Breast epithelium (tissue), 4 donors: ENCODE measurements around the gene CDCA7L. TPM values are rescaled to one million over a fixed set of nuclear protein-coding genes. Genes with fewer than 3 reads are reported as not detected.
"Not testable (repeated sequence)": the region's sequence is repeated elsewhere in the genome, so short reads cannot be mapped to it uniquely, and the experiment has no call there.

Experiments used
- DNase-seq, 2 donors: peaks; one replicate each; pipeline ENCODE4 v3.0.0-alpha.2; 2019; ENCODE audit warnings: low spot score in 2 of 2
- H3K27ac ChIP-seq, 2 donors: fragments of 200-600 bp; sonication (generic) in 1 of 2; one replicate each; pipeline ENCODE4 v1.5.1; 2016 to 2019; ENCODE audit warnings: mild to moderate bottlenecking in 1 of 2
- H3K27me3 ChIP-seq, 2 donors: fragments of 200-600 bp; sonication (generic) in 1 of 2; one replicate each; pipeline versions ENCODE4 v1.5.1 to v1.6.0; 2017 to 2019; ENCODE audit warnings: control low read depth in 1 of 2, mild to moderate bottlenecking in 1 of 2
- H3K36me3 ChIP-seq: fragments of 200-600 bp; one replicate; pipeline ENCODE4 v1.5.1; 2019
- H3K4me1 ChIP-seq, 2 donors: fragments of 200-600 bp; sonication (generic); one replicate each; pipeline ENCODE4 v1.5.1; 2016 to 2019; ENCODE audit warnings: control low read depth in 1 of 2
- H3K4me3 ChIP-seq, 3 donors: fragments of 200-600 bp; sonication (generic); 1 replicate in 2 of 3; 2 replicates in 1 of 3; pipeline ENCODE4 v1.5.1; 2016 to 2019; ENCODE audit warnings: mild to moderate bottlenecking in 3 of 3, moderate library complexity in 2 of 3
- H3K9me3 ChIP-seq, 2 donors: fragments of 200-600 bp; sonication (generic) in 1 of 2; one replicate each; pipeline ENCODE4 v1.5.1; 2016 to 2019; ENCODE audit warnings: control low read depth in 1 of 2
- POLR2A ChIP-seq: fragments of 450-650 bp; IDR thresholded peaks from one replicate; pipeline ENCODE4 v1.6.1; 2016; ENCODE audit warnings: antibody characterized with exemption, mild to moderate bottlenecking, moderate library complexity
- POLR2AphosphoS5 ChIP-seq, 3 donors: sonication (generic); formaldehyde crosslinking; IDR thresholded peaks; one replicate each; pipeline ENCODE4 v1.6.1; 2017; ENCODE audit warnings: antibody characterized with exemption in 3 of 3
- intact Hi-C: fragments of 100-400 bp; cut with DNase I; formaldehyde crosslinking; loops from one replicate; pipeline ENCODE4 v1.15.1; 2023; ENCODE audit warnings: low total_unique reads
- total RNA-seq, 3 donors: library from RNA; depleted of rRNA; stranded (reverse); fragments of >200 nt; gene quantifications; one replicate each; pipeline ENCODE4 v1.1.0, GENCODE V29; 2016
- TF ChIP-seq, protein P1 (sequence below), 3 donors: fragments of 450-650 bp; IDR thresholded peaks; one replicate each; pipeline ENCODE4 v1.5.1; 2016 to 2017; ENCODE audit warnings: antibody characterized with exemption in 3 of 3, mild to moderate bottlenecking in 3 of 3, moderate library complexity in 3 of 3

Gene CDCA7L
- total RNA-seq, 3 donors from 2014 or later: 11.2 to 42.1 (median 20.3) TPM

DNA sequence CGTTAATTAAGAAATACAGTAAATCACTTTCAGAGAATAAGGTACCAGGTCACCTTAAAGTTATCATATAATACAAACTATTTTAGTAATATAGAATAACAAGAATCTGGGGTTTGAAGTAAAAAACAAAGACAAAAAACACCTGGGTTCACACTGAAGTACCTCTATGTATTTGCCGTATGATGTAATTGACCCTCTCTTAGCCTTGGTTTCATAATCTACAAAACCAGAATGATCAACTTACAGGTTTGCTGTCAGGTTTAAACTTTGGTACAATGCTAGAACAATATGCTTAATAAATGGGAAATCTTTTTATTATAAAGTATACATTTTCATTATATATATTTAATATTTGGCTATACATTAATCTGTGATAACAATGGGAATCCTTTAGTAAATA, 58.3 kb downstream of the CDCA7L start:
- TF ChIP-seq POLR2A (no peak), POLR2AphosphoS5 (IDR thresholded peaks at IDR 0.05) (no peak)
- TF ChIP-seq, protein P1, sequence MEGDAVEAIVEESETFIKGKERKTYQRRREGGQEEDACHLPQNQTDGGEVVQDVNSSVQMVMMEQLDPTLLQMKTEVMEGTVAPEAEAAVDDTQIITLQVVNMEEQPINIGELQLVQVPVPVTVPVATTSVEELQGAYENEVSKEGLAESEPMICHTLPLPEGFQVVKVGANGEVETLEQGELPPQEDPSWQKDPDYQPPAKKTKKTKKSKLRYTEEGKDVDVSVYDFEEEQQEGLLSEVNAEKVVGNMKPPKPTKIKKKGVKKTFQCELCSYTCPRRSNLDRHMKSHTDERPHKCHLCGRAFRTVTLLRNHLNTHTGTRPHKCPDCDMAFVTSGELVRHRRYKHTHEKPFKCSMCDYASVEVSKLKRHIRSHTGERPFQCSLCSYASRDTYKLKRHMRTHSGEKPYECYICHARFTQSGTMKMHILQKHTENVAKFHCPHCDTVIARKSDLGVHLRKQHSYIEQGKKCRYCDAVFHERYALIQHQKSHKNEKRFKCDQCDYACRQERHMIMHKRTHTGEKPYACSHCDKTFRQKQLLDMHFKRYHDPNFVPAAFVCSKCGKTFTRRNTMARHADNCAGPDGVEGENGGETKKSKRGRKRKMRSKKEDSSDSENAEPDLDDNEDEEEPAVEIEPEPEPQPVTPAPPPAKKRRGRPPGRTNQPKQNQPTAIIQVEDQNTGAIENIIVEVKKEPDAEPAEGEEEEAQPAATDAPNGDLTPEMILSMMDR (IDR thresholded peaks at IDR 0.05): no peak
- Histone ChIP-seq H3K4me1 (no peaks in the 10 kb centered on the region), H3K27me3 (no peaks in the 10 kb centered on the region), H3K36me3 (no peaks in the 10 kb centered on the region), H3K9me3 (no peaks in the 10 kb centered on the region), H3K27ac (no peak overlapping the region), H3K4me3 (no peak overlapping the region)
- intact Hi-C loops: no loop called here
- DNase-seq: no peak

DNA sequence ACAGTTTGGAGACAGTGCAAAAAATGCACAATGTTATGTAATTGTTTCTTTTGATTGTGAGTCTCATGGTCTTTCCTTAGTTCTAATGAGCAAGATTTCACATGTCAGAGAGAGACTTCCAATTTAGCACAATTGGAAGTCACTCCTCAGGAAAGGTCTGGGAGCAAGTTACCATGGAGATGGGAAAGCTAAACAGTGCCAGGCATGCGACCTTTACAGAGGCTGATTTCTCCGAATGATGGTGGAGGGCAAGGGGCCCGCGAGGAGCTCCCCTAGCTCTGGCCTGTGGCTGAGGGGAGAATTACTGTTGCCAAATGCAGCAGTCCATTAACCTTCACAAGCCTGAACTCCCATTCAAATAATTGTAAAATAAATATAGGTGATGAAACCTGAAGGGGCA, 59.3 kb downstream of the CDCA7L start:
- DNase-seq: no peak
- no peaks in the 10 kb centered on the region for H3K27me3 ChIP-seq
- H3K9me3 ChIP-seq: no peaks in the 10 kb centered on the region
- TF ChIP-seq, protein P1 (IDR thresholded peaks at IDR 0.05): no peak
- TF ChIP-seq POLR2AphosphoS5 (IDR thresholded peaks at IDR 0.05) (no peak), POLR2A (no peak)
- H3K4me1 ChIP-seq: no peaks in the 10 kb centered on the region
- no peaks in the 10 kb centered on the region for H3K36me3 ChIP-seq
- H3K4me3 ChIP-seq: no peak overlapping the region
- intact Hi-C loops: no loop called here
- no peak overlapping the region for H3K27ac ChIP-seq

DNA sequence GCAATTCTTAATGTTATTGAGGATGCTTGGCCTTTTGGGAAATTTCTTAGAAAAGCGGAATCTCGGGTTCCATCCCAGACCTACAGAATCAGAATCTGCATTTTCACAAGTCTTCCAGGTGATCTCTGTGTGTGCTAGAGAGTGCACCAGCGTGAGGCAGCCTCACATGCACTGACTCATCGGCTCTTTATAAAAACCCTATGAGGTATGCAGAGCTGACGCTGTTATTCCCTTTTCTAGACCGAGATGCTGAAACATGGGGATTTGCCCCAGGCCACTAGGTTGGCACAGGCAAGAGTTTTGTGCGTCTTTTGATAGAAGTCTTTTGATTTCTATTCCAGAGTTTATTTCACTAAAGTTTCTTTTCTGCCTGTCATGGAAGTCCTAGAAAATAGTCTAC, 61.2 kb downstream of the CDCA7L start:
- TF ChIP-seq POLR2AphosphoS5 (IDR thresholded peaks at IDR 0.05) (no peak), POLR2A (no peak)
- TF ChIP-seq, protein P1 (IDR thresholded peaks at IDR 0.05): no peak
- no peak for DNase-seq
- no peak overlapping the region for H3K27ac ChIP-seq

DNA sequence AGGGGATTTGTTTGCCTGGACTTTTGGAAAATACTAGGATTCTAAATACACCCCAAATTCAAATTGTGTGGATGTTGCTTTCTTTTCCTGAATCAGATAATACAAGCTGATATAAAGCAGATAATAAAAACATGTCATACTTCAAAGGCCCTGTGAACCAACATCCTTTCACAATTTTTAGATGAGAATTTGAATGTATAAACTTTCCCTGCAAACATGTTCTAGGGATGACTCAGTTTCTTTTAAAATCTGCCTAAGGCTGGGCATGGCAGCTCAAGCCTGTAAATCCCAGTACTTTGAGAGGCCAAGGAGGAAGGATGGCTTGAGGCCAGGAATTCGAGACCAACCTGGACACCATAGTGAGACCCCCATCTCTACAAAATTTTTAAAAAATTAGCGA, 62.2 kb downstream of the CDCA7L start:
- H3K4me3 ChIP-seq, intact Hi-C loops, H3K27ac ChIP-seq, H3K9me3 ChIP-seq, DNase-seq, H3K36me3 ChIP-seq, H3K27me3 ChIP-seq, H3K4me1 ChIP-seq: not testable (repeated sequence)

More for the DNA sequence above, 61.2 kb downstream of the CDCA7L start:
- Histone ChIP-seq H3K9me3 (no peaks in the 10 kb centered on the region), H3K27me3 (no peaks in the 10 kb centered on the region), H3K4me1 (no peaks in the 10 kb centered on the region), H3K4me3 (no peak overlapping the region), H3K36me3 (no peaks in the 10 kb centered on the region)
- intact Hi-C loops: no loop called here

DNA sequence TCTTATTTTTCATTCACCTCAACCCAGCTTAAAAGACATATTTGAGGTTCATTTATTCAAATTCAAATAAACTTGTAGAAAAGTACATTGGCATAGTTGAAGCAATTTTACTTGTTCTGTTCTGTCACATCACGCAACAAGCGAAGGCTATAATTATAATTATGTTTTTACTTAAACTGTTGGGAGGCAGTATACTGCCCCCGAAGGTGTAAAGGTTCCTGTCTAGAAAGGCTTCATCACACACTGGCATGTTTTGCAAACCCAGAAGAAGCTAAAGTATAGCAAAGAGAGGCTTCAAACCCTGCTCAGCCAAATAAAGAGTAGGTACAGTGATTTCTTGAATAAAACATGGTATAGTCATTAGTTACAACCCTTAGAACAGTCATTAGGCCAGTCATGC, 62.6 kb downstream of the CDCA7L start:
- H3K27me3 ChIP-seq: no peaks in the 10 kb centered on the region

More for the DNA sequence above, 62.6 kb downstream of the CDCA7L start:
- no peaks in the 10 kb centered on the region for H3K9me3 ChIP-seq
- no peak for DNase-seq
- H3K36me3 ChIP-seq: no peaks in the 10 kb centered on the region
- H3K4me3 ChIP-seq: no peak overlapping the region
- intact Hi-C loops: no loop called here
- TF ChIP-seq POLR2A: no peak
- no peak for TF ChIP-seq POLR2AphosphoS5 (IDR thresholded peaks at IDR 0.05)
- TF ChIP-seq, protein P1 (IDR thresholded peaks at IDR 0.05): no peak
- H3K4me1 ChIP-seq: no peaks in the 10 kb centered on the region
- no peak overlapping the region for H3K27ac ChIP-seq
